ENCODE results near the gene BYSL.

Gene BYSL, protein sequence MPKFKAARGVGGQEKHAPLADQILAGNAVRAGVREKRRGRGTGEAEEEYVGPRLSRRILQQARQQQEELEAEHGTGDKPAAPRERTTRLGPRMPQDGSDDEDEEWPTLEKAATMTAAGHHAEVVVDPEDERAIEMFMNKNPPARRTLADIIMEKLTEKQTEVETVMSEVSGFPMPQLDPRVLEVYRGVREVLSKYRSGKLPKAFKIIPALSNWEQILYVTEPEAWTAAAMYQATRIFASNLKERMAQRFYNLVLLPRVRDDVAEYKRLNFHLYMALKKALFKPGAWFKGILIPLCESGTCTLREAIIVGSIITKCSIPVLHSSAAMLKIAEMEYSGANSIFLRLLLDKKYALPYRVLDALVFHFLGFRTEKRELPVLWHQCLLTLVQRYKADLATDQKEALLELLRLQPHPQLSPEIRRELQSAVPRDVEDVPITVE

DNA sequence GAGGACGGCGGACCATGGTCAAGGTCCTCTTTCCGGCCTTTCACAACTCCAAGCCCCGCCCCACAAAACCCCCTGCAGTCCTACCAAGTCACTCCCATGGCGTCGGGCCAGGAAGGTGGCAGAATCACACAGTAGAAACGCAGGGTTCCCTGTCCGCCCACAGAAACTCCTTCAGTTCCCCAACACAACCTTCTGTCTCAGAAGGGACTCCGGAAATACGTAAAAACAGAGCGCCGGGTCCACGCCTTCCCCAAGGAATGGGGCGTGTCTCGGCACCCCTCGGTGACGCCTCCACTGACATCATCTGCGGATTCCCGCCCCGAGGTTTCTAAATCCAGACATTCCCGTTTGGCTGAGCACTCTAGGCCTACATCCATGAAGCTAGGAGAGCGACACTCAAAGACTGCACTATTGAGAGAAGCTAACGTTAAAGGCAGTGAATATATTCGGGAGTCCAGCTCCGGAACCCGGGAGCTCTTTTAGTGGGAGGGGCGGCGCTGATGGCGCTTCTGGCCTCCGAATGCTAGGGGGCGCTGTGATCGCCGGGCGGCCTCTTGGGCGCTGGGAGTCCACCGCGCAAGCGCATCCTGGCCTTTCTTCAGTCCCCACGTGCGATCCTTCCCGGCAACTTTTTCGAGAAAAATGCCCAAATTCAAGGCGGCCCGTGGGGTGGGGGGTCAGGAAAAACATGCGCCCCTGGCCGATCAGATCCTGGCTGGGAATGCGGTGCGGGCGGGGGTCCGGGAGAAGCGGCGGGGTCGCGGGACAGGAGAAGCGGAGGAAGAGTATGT, at the start of gene BYSL, which contains the start of gene MED20:
Gene BYSL (plus strand): TSS at position 579 of the 791 bp plus-strand sequence. CDS start 64 bp downstream, at position 643.
Gene MED20 (minus strand): TSS at position 219 of the 791 bp plus-strand sequence. CDS start 121 bp downstream, at position 98.
- H3K36me3 ChIP-seq (ENCODE audit: insufficient read depth, low read length): peaks cover 3% of the 10 kb centered on the region; the same call in 1 of the 2 replicates
- H3K9ac ChIP-seq (ENCODE audit: low read depth, low read length): peak within 1 kb of the TSS; percentile 98
- no peaks in the 10 kb centered on the region for H3K9me3 ChIP-seq (ENCODE audit: control insufficient read depth, insufficient read depth, low read length)
- peaks cover 17% of the 10 kb centered on the region for H3K4me1 ChIP-seq (ENCODE audit: insufficient read depth, low read length)

DNA sequence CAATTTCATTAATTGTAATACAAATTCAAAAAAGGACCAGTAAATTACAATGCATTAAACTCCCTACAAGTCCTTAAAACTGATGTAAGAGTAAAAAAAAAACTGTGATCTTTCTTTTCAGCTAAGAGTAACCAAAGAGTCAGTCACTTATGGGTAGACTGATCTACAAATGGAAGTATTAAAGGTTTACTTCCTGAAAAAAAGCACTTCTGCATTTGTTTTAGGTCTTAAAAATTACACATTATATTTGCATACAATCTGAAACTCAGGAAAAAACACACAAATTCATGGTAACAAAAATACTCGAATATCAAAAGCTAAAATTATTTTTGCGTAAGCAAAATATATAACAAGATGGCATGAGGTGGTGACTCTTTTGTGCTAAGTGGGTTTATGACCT, 49.6 kb upstream of the BYSL start:
- Histone ChIP-seq H3K9ac (ENCODE audit: low read depth, low read length) (no peak overlapping the region), H3K4me1 (ENCODE audit: insufficient read depth, low read length) (no peaks in the 10 kb centered on the region), H3K9me3 (ENCODE audit: control insufficient read depth, insufficient read depth, low read length) (no peaks in the 10 kb centered on the region), H3K36me3 (ENCODE audit: insufficient read depth, low read length) (no peaks in the 10 kb centered on the region)

DNA sequence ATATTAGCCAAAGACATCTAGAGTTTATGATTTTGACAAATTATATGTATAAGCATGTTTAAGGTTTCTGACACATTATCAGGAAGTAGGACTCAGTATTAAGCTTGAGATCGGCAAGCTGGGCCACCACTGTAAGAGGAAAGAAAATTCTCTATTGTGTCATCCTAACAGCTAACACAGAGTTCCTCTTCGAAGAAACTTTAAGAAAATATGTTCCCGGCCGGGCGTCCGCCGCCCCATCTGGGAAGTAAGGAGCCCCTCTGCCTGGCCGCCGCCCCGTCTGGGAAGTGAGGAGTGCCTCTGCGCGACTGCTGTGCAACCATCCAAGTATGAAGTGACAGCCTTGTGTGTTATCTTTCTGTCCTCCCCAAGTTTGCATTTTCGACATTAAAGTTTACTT, 49.2 kb upstream of the BYSL start:
- Histone ChIP-seq H3K9me3 (ENCODE audit: control insufficient read depth, insufficient read depth, low read length) (no peaks in the 10 kb centered on the region), H3K36me3 (ENCODE audit: insufficient read depth, low read length) (no peaks in the 10 kb centered on the region), H3K9ac (ENCODE audit: low read depth, low read length) (no peak overlapping the region), H3K4me1 (ENCODE audit: insufficient read depth, low read length) (no peaks in the 10 kb centered on the region)

DNA sequence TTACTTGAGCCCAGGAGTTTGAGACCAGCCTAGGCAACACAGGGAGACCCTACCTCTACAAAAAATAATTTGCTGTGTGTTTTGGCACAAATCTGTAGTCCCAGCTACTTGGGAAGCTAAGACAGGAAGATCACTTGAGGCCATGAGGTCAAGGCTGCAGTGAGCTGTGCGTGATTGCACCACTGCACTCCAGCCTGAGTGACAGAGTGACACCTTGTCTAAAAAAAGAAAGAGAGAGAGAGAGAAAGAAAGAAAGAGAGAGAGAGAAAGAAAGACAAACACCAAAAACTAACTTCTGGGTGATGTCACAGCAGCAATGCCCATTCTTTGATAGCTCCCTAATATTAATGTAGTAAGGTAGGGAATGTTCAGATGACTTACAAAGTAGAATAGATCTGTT, 46.6 kb upstream of the BYSL start:
- H3K4me1 ChIP-seq (ENCODE audit: insufficient read depth, low read length): 0 out of 2 replicates have a peak, but pooled peaks cover 5% of the 10 kb centered on the region
- no peaks in the 10 kb centered on the region for H3K36me3 ChIP-seq (ENCODE audit: insufficient read depth, low read length)
- no peak overlapping the region for H3K9ac ChIP-seq (ENCODE audit: low read depth, low read length)
- H3K9me3 ChIP-seq (ENCODE audit: control insufficient read depth, insufficient read depth, low read length): no peaks in the 10 kb centered on the region

DNA sequence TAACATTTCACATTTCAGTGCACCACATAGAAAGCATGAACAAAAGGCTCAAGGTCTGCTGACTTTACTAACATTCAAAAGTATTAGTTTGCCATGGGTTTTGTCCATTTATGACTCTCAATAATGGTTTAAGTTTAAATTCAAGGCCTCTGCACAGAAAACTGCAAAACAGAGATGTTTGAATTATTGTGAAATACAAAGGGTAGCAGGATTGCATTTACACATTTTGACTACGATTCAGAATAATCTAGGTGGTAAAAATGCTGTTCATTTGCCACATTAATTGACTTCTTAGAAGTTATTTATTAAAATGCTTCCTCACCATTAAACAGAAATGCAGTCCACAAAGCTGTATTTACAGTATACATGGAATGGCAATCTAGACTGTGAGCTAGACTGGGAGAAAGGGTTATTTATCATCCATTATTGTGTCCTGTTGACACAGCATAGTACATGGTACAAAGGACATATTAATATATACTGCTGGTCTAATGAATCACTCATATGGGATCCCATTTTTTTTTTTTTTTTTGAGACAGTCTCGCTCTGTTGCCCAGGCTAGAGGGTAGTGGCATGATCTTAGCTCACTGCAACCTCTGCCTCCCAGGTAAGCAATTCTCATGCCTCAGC, 44.1 kb upstream of the BYSL start:
- H3K36me3 ChIP-seq (ENCODE audit: insufficient read depth, low read length): no peaks in the 10 kb centered on the region
- H3K4me1 ChIP-seq (ENCODE audit: insufficient read depth, low read length): 0 out of 2 replicates have a peak, but pooled peaks cover 5% of the 10 kb centered on the region
- H3K9me3 ChIP-seq (ENCODE audit: control insufficient read depth, insufficient read depth, low read length): no peaks in the 10 kb centered on the region
- no peak overlapping the region for H3K9ac ChIP-seq (ENCODE audit: low read depth, low read length)

DNA sequence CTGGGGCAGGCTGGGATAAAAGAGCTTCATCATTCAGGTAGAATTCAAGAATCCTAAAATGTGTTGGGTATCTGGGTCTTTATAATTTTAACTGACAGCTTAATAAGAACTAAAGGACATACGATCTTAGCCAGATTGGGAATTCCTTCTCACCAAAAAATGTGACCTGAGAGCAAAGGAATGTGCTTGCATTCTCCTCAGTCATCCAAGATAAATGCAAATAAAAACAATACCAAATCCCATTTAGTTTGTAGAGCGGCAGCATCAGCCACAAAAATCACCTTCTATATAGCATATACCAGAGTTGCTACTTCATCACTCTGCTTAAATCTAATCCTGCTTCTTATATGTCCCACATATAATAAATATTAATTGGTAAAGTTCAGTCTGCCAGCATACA, 43.1 kb upstream of the BYSL start:
- Histone ChIP-seq H3K9ac (ENCODE audit: low read depth, low read length) (no peak overlapping the region), H3K9me3 (ENCODE audit: control insufficient read depth, insufficient read depth, low read length) (no peaks in the 10 kb centered on the region), H3K36me3 (ENCODE audit: insufficient read depth, low read length) (no peaks in the 10 kb centered on the region), H3K4me1 (ENCODE audit: insufficient read depth, low read length) (0 out of 2 replicates have a peak, but pooled peaks cover 5% of the 10 kb centered on the region)

DNA sequence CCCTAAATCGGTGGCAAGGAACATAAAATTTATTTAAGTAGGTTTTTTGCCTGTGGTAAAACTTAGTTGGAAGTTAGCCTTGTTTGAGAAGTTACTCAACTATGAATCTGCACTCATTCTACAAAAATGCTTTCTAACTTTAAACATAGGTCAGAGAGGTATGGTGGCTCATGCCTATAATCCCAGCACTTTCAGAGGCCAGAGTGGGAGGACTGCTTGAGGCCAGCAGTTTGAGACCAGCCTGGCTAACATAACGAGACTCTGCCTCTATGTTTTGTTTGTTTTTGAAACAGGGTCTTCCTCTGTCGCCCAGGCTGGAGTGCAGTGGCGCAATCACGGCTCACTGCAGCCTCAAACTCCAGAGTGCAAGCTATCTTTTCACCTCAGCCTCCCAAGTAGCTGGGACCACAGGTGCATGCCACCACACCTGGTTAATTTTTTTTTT, 42.3 kb upstream of the BYSL start:
- 0 out of 2 replicates have a peak, but pooled peaks cover 5% of the 10 kb centered on the region for H3K4me1 ChIP-seq (ENCODE audit: insufficient read depth, low read length)
- no peaks in the 10 kb centered on the region for H3K9me3 ChIP-seq (ENCODE audit: control insufficient read depth, insufficient read depth, low read length)
- no peak overlapping the region for H3K9ac ChIP-seq (ENCODE audit: low read depth, low read length)
- H3K36me3 ChIP-seq (ENCODE audit: insufficient read depth, low read length): no peaks in the 10 kb centered on the region

DNA sequence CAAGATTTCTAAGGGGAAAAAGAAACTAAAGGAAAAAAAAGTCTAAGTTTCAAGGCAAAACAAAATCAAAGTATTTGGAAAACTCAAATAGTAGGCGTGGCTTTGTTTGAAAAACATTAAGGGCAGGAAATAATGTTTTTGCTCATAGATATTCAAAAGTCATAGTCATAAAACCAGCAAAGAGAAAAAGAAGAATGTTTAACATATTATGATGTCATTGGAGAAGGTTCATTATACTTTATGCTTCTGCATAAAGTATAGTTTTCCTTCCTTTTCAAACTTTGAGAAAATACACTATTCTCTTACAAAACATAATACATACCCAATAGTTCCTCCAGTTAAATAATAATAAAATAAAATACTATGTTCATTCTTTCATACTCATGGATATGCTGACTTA, 39.8 kb upstream of the BYSL start:
- H3K36me3 ChIP-seq (ENCODE audit: insufficient read depth, low read length): no peaks in the 10 kb centered on the region
- H3K9me3 ChIP-seq (ENCODE audit: control insufficient read depth, insufficient read depth, low read length): no peaks in the 10 kb centered on the region
- 0 out of 2 replicates have a peak, but pooled peaks cover 5% of the 10 kb centered on the region for H3K4me1 ChIP-seq (ENCODE audit: insufficient read depth, low read length)
- H3K9ac ChIP-seq (ENCODE audit: low read depth, low read length): no peak overlapping the region

DNA sequence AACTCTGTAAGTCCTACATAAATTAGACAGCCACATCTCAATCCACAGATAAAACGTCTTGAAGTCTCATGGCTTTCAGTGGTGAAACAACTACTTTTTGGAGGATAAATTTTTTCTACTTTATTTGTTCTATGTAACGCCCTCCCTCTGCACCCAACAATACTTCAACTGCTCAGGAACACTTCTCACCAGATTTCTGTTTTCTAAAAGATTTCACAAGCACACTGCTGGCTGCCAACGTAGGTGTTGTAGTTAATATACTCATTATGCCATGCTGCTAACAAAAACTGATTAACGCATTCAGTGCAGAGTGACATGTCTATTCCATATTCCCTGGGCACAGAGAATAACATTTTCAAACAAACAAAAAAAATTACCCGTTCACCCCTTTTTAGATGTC, 36.3 kb upstream of the BYSL start:
- H3K9me3 ChIP-seq (ENCODE audit: control insufficient read depth, insufficient read depth, low read length): no peaks in the 10 kb centered on the region
- H3K9ac ChIP-seq (ENCODE audit: low read depth, low read length): no peak overlapping the region
- H3K36me3 ChIP-seq (ENCODE audit: insufficient read depth, low read length): no peaks in the 10 kb centered on the region
- peaks cover 10% of the 10 kb centered on the region; the same call in 1 of the 2 replicates for H3K4me1 ChIP-seq (ENCODE audit: insufficient read depth, low read length)

DNA sequence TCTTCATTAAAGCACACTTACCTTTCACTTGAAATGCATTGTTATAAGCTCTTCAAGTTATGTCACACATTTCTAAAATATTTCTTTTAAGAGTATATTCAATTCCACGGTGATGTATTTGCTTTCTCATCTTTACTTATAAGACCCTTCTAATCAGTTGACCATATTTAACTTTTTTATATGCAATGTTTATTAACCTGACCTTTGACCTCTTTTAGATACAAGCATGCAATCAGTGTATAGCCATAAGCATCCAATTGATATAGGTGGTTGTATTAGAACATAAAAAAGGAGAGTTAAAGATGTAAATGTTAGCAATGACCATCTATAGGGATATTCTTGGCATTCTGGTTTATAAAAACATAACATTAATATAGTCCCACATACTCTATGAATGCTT, 35.4 kb upstream of the BYSL start:
- no peaks in the 10 kb centered on the region for H3K36me3 ChIP-seq (ENCODE audit: insufficient read depth, low read length)
- no peaks in the 10 kb centered on the region for H3K9me3 ChIP-seq (ENCODE audit: control insufficient read depth, insufficient read depth, low read length)
- no peak overlapping the region for H3K9ac ChIP-seq (ENCODE audit: low read depth, low read length)
- H3K4me1 ChIP-seq (ENCODE audit: insufficient read depth, low read length): peaks cover 10% of the 10 kb centered on the region; the same call in 1 of the 2 replicates

DNA sequence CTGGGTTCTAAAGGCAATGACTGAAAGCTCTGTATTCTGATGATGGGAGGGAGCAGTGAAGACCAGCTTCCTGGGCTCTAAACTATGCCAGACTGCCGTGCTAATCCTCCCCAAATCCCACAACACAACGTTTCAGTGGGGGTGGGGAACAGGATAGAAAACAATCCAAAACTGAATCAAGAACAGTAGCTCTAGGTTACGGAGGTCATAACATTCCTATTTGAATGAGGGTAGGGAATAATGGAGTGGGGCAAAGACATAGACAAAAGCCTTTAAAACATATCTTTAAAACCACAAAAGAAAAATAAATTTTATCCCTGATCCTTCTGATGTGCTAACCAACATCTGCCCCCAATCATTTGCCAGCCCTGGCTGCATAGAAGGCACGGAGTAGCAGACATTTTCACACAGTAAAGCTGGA, 34.0 kb upstream of the BYSL start:
- H3K4me1 ChIP-seq (ENCODE audit: insufficient read depth, low read length): peaks cover 10% of the 10 kb centered on the region; the same call in 1 of the 2 replicates
- no peak overlapping the region; the same call in 1 of the 2 replicates for H3K9ac ChIP-seq (ENCODE audit: low read depth, low read length)
- no peaks in the 10 kb centered on the region for H3K36me3 ChIP-seq (ENCODE audit: insufficient read depth, low read length)
- no peaks in the 10 kb centered on the region for H3K9me3 ChIP-seq (ENCODE audit: control insufficient read depth, insufficient read depth, low read length)

DNA sequence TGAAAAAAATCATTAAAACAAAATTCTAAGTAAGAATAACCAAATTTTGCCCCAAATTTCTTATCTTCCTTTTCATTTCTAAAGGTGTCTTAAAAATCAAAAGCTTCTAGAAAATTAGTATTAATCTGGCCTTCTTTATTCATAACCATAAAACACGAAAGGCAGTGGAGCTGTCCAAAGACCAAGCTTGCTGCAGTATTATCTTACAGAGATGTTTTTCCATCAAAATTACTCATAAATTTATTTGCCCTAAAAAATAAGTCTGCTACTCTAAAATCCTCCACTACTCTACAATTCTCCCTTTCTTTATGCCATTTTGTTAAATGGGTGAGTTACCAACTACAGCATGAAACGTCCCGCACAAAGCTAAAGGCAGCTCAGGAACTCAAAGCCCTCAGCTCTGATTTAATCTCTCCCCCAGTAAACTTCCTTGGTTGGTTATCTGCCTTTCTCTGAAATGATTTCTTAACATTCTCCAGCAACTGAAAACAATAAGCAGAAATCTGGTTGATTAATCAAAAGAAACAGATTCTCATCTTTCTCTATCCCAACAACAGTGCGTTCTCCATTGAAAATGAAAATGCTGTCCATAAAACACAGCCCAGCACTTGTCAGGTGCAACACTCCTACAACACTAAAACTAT, 28.3 kb upstream of the BYSL start:
- Histone ChIP-seq H3K9me3 (ENCODE audit: control insufficient read depth, insufficient read depth, low read length) (no peaks in the 10 kb centered on the region), H3K4me1 (ENCODE audit: insufficient read depth, low read length) (peaks cover 5% of the 10 kb centered on the region), H3K36me3 (ENCODE audit: insufficient read depth, low read length) (no peaks in the 10 kb centered on the region), H3K9ac (ENCODE audit: low read depth, low read length) (0 out of 2 replicates have a peak overlapping the region, but pooled peaks have one; percentile 63)

DNA sequence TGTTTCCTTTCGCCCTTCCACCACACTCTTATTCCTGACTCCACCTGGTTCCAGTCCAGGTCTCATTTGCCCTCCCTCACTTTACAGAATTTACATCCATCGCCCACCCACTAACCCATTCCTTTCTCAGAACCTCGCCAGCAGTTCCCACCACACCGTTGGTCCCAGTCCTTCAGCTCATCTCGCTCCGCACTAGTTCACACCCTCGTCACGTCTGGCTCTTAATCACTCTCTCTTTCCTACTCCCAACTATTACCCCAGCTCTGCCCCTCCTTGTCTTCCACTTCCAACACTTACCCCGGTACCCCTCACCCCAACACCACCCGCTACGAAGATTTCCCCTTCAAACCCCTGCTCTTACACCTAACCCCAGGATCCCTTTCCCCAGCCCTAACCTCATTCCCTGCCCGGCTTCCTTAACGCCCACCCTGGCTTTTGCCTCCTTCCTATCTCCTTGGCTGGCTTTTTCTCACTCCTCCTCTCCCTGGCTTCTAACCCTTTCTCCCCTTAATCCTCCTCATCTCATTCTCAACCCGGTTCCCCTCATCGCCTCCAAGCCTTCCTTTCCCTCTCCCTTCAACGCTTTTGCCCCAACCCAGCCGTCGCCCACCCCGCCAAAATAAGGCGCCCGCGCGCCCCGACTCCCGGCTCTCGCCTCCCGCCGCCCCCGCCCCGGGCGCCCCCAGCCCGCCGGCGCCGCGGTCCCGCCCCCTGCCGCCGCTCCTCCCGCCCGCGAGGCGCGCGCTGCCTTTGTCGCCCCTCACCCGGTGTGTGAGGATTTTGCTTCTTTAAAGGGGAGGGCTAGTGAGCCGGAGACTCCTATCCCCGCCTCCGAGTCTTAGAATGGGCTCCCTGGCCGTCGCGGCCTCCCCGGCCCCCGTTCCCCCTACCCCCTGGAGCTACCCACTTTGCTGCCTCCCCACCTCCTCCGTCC, 26.7 kb upstream of the BYSL start:
- Histone ChIP-seq H3K9me3 (ENCODE audit: control insufficient read depth, insufficient read depth, low read length) (no peaks in the 10 kb centered on the region), H3K36me3 (ENCODE audit: insufficient read depth, low read length) (no peaks in the 10 kb centered on the region), H3K9ac (ENCODE audit: low read depth, low read length) (peak overlapping the region; percentile 63), H3K4me1 (ENCODE audit: insufficient read depth, low read length) (peaks cover 5% of the 10 kb centered on the region)

Measured in ES-I3 (cell line).